ENCODE results near the gene MANSC1. TPM values are rescaled to one million over a fixed set of nuclear protein-coding genes. Genes with fewer than 3 reads are reported as not detected.

The MANSC1 gene
- total RNA-seq, 4 donors from 2014 or later = 11.5 to 34.6 (median 24.4) TPM

- 87% methylated on average over 2 of the region's 2 CpGs for WGBS
- no peak overlapping the region for H3K4me3 ChIP-seq
Observed at GRCh38 chr12:12393171-12393570, 43.1 kb upstream of the MANSC1 start.

GRCh38 chr12:12392413-12392812, 42.4 kb upstream of the MANSC1 start:
- H3K27me3 ChIP-seq = no peaks in the 10 kb centered on the region
- H3K36me3 ChIP-seq = no peaks in the 10 kb centered on the region
- H3K4me1 ChIP-seq = peaks cover 5% of the 10 kb centered on the region
- TF ChIP-seq CTCF (IDR thresholded peaks at IDR 0.05) (no peak), POLR2AphosphoS5 (IDR thresholded peaks at IDR 0.05) (no peak), POLR2A (IDR thresholded peaks at IDR 0.05) (no peak), EP300 (IDR thresholded peaks at IDR 0.05) (no peak)
- no peak for DNase-seq (ENCODE audit: low spot score in 2 of 2)
- H3K27ac ChIP-seq = no peak overlapping the region
- 79% methylated on average over 2 of the region's 2 CpGs for WGBS
- H3K4me3 ChIP-seq = no peak overlapping the region
- H3K9me3 ChIP-seq = no peaks in the 10 kb centered on the region

More at GRCh38 chr12:12393171-12393570, 43.1 kb upstream of the MANSC1 start:
- Histone ChIP-seq H3K4me1 (peaks cover 6% of the 10 kb centered on the region), H3K36me3 (no peaks in the 10 kb centered on the region), H3K9me3 (no peaks in the 10 kb centered on the region), H3K27ac (no peak overlapping the region), H3K27me3 (no peaks in the 10 kb centered on the region)
- no peak for DNase-seq (ENCODE audit: low spot score in 2 of 2)
- TF ChIP-seq POLR2A (IDR thresholded peaks at IDR 0.05) = no peak
- no peak for TF ChIP-seq POLR2AphosphoS5 (IDR thresholded peaks at IDR 0.05)
- TF ChIP-seq EP300 (IDR thresholded peaks at IDR 0.05) = no peak
- TF ChIP-seq CTCF (IDR thresholded peaks at IDR 0.05) = no peak

- Histone ChIP-seq H3K4me3 (no peak overlapping the region), H3K27ac (no peak overlapping the region), H3K9me3 (no peaks in the 10 kb centered on the region), H3K27me3 (no peaks in the 10 kb centered on the region), H3K36me3 (no peaks in the 10 kb centered on the region), H3K4me1 (peaks cover 8% of the 10 kb centered on the region)
- TF ChIP-seq POLR2AphosphoS5 (IDR thresholded peaks at IDR 0.05) (no peak), POLR2A (IDR thresholded peaks at IDR 0.05) (no peak), EP300 (IDR thresholded peaks at IDR 0.05) (no peak), CTCF (IDR thresholded peaks at IDR 0.05) (no peak)
- no peak for DNase-seq (ENCODE audit: low spot score in 2 of 2)
- 55% methylated on average over 3 of the region's 3 CpGs for WGBS
Observed at GRCh38 chr12:12387501-12387900, 37.5 kb upstream of the MANSC1 start.

- WGBS = 79% methylated on average over 7 of the region's 7 CpGs
- DNase-seq (ENCODE audit: low spot score in 2 of 2) = no peak
- Histone ChIP-seq H3K4me1 (peaks cover 16% of the 10 kb centered on the region), H3K36me3 (no peaks in the 10 kb centered on the region), H3K4me3 (no peak overlapping the region), H3K27me3 (no peaks in the 10 kb centered on the region), H3K9me3 (no peaks in the 10 kb centered on the region), H3K27ac (no peak overlapping the region)
- TF ChIP-seq EP300 (IDR thresholded peaks at IDR 0.05) (no peak), CTCF (IDR thresholded peaks at IDR 0.05) (no peak), POLR2AphosphoS5 (IDR thresholded peaks at IDR 0.05) (no peak), POLR2A (IDR thresholded peaks at IDR 0.05) (no peak)
Observed at GRCh38 chr12:12384571-12385340, 34.7 kb upstream of the MANSC1 start.

GRCh38 chr12:12381982-12382381, 31.9 kb upstream of the MANSC1 start:
- no peak overlapping the region for H3K4me3 ChIP-seq
- TF ChIP-seq CTCF (IDR thresholded peaks at IDR 0.05) (no peak), POLR2A (IDR thresholded peaks at IDR 0.05) (no peak), POLR2AphosphoS5 (IDR thresholded peaks at IDR 0.05) (no peak), EP300 (IDR thresholded peaks at IDR 0.05) (no peak)
- H3K27me3 ChIP-seq = no peaks in the 10 kb centered on the region
- peaks cover 13% of the 10 kb centered on the region for H3K4me1 ChIP-seq
- WGBS = 95% methylated on average over 3 of the region's 3 CpGs
- H3K36me3 ChIP-seq = no peaks in the 10 kb centered on the region
- no peaks in the 10 kb centered on the region for H3K9me3 ChIP-seq
- no peak for DNase-seq (ENCODE audit: low spot score in 2 of 2)
- no peak overlapping the region for H3K27ac ChIP-seq
